Stimulated activated CD8-positive, alpha-beta memory T cell treated with anti-CD3 and anti-CD28 coated beads, Interleukin-12 subunit alpha, Interleukin-12 subunit beta, amount 100 ng/mL, for 4 hours (primary cell): ENCODE results near the gene RPL36.

ENCODE experiments used
- DNase-seq: peaks from one replicate; pipeline ENCODE4 v3.0.0-alpha.2; 2020; ENCODE audit warnings: low read depth

Gene RPL36

GRCh38 chr19:5690125-5690954 is at the start of gene RPL36:
TSS of gene RPL36 (plus strand) at chr19:5690295. CDS start at chr19:5690508, 213 bp downstream.
- peak; percentile 96 for DNase-seq

- no peak for DNase-seq
Observed at GRCh38 chr19:5641171-5641570, 48.9 kb upstream of the RPL36 start.

- no peak for DNase-seq
Observed at GRCh38 chr19:5642204-5642603, 47.9 kb upstream of the RPL36 start.

GRCh38 chr19:5643060-5643459 is 47.0 kb upstream of the RPL36 start:
- no peak for DNase-seq

- DNase-seq = no peak
Observed at GRCh38 chr19:5644037-5644436, 46.1 kb upstream of the RPL36 start.

GRCh38 chr19:5645409-5645808 is 44.7 kb upstream of the RPL36 start:
- DNase-seq = no peak

GRCh38 chr19:5646703-5647102 is 43.4 kb upstream of the RPL36 start:
- DNase-seq = no peak

GRCh38 chr19:5648464-5648863 is 41.6 kb upstream of the RPL36 start:
- DNase-seq = no peak

GRCh38 chr19:5651361-5651760 is 38.7 kb upstream of the RPL36 start:
- DNase-seq = no peak

- DNase-seq = no peak
Observed at GRCh38 chr19:5652261-5652660, 37.8 kb upstream of the RPL36 start.

GRCh38 chr19:5654931-5655330 is 35.2 kb upstream of the RPL36 start:
- DNase-seq = no peak

- no peak for DNase-seq
Observed at GRCh38 chr19:5655412-5655811, 34.7 kb upstream of the RPL36 start.

- DNase-seq = no peak
Observed at GRCh38 chr19:5661483-5661882, 28.6 kb upstream of the RPL36 start.

- DNase-seq = no peak
Observed at GRCh38 chr19:5663904-5664303, 26.2 kb upstream of the RPL36 start.

- DNase-seq = no peak
Observed at GRCh38 chr19:5664515-5664914, 25.6 kb upstream of the RPL36 start.

GRCh38 chr19:5665781-5666513 is 24.1 kb upstream of the RPL36 start:
- DNase-seq = no peak

- DNase-seq = no peak
Observed at GRCh38 chr19:5666921-5667610, 23.0 kb upstream of the RPL36 start.

GRCh38 chr19:5667751-5668271 is 22.3 kb upstream of the RPL36 start:
- DNase-seq = no peak

GRCh38 chr19:5669212-5669611 is 20.9 kb upstream of the RPL36 start:
- DNase-seq = no peak

GRCh38 chr19:5671600-5671999 is 18.5 kb upstream of the RPL36 start:
- no peak for DNase-seq

GRCh38 chr19:5672708-5673459 is 17.2 kb upstream of the RPL36 start:
- no peak for DNase-seq

- no peak for DNase-seq
Observed at GRCh38 chr19:5673752-5674151, 16.3 kb upstream of the RPL36 start.
